Keratinocyte (primary cell): ENCODE results near the gene GRM7. TPM values are rescaled to one million over a fixed set of nuclear protein-coding genes. Genes with fewer than 3 reads are reported as not detected.
A peak's percentile ranks its signal among the peaks of the same experiment; 100 is the strongest.

Experiments
- DNase-seq: peaks from one replicate; pipeline ENCODE4 v3.0.0-alpha.2; 2011; ENCODE audit warnings: low read depth, missing footprints, low spot score
- FAIRE-seq: peaks from 2 replicates; lab custom pipeline; 2011; peaks lifted over from hg19 to GRCh38; lab: Jason Lieb, UNC
- H2AFZ ChIP-seq: 2 replicates; pipeline ENCODE4 v1.6.0; 2012; ENCODE audit warnings: low read length, control low read depth, inconsistent platforms; ENCODE audit not compliant: control insufficient read depth
- H3K27ac ChIP-seq: 2 replicates; pipeline ENCODE4 v1.5.1; 2011; ENCODE audit warnings: low read length; ENCODE audit not compliant: control insufficient read depth, insufficient read depth
- H3K27me3 ChIP-seq: 3 replicates; pipeline ENCODE4 v1.6.0; 2011; ENCODE audit warnings: low read length; ENCODE audit not compliant: control insufficient read depth, insufficient read depth; ENCODE audit errors: extremely low read depth
- H3K36me3 ChIP-seq, 2 experiments: 2 replicates in 1 of 2; 3 replicates in 1 of 2; pipeline ENCODE4 v1.5.1; 2011; ENCODE audit warnings: low read length in 2 of 2, mild to moderate bottlenecking in 1 of 2; ENCODE audit not compliant: control insufficient read depth in 2 of 2, insufficient read depth in 2 of 2; ENCODE audit errors: extremely low read depth in 1 of 2
- H3K4me1 ChIP-seq: 3 replicates; pipeline ENCODE4 v1.5.1; 2011; ENCODE audit warnings: low read length; ENCODE audit not compliant: control insufficient read depth, insufficient read depth; ENCODE audit errors: extremely low read depth
- H3K4me2 ChIP-seq: 3 replicates; pipeline ENCODE4 v1.6.0; 2011; ENCODE audit warnings: low read depth, low read length; ENCODE audit not compliant: control insufficient read depth, insufficient read depth; ENCODE audit errors: extremely low read depth
- H3K4me3 ChIP-seq, 3 experiments: fragments of 200-600 bp in 1 of 3; sonication (generic) in 1 of 3; 2 replicates in 2 of 3; 3 replicates in 1 of 3; pipeline ENCODE4 v1.5.1; 2011 to 2016; ENCODE audit warnings: low read length in 3 of 3, mild to moderate bottlenecking in 3 of 3, control low read depth in 2 of 3, inconsistent platforms in 1 of 3, low read depth in 1 of 3, mixed read lengths in 1 of 3, mixed run types in 1 of 3, moderate library complexity in 1 of 3; ENCODE audit not compliant: control insufficient read depth in 2 of 3, insufficient read depth in 2 of 3; ENCODE audit errors: extremely low read depth in 1 of 3
- H3K79me2 ChIP-seq: 2 replicates; pipeline ENCODE4 v1.6.0; 2012; ENCODE audit warnings: low read length; ENCODE audit not compliant: control insufficient read depth, insufficient read depth
- H3K9ac ChIP-seq: 3 replicates; pipeline ENCODE4 v1.6.0; 2011; ENCODE audit warnings: low read length; ENCODE audit not compliant: control insufficient read depth, insufficient read depth; ENCODE audit errors: extremely low read depth
- H3K9me1 ChIP-seq: 3 replicates; pipeline ENCODE4 v1.6.0; 2011; ENCODE audit warnings: low read length; ENCODE audit not compliant: control insufficient read depth, insufficient read depth; ENCODE audit errors: extremely low read depth
- H3K9me3 ChIP-seq: 2 replicates; pipeline ENCODE4 v1.5.1; 2012; ENCODE audit warnings: low read depth, low read length; ENCODE audit not compliant: control insufficient read depth
- H4K20me1 ChIP-seq: 3 replicates; pipeline ENCODE4 v1.6.0; 2011; ENCODE audit warnings: low read length; ENCODE audit not compliant: control insufficient read depth, insufficient read depth; ENCODE audit errors: extremely low read depth
- EZH2 ChIP-seq: IDR thresholded peaks from one replicate; pipeline ENCODE4 v1.6.1; 2012; ENCODE audit warnings: inconsistent platforms, mild to moderate bottlenecking, low read length, moderate library complexity
- dilution Hi-C: fragments of 300-500 bp; cut with MboI; formaldehyde crosslinking; loops from one replicate; pipeline ENCODE4 v1.7.0; 2020; ENCODE audit warnings: low sequenced_read_pairs; ENCODE audit not compliant: extremely low pct_ligation_motif_present
- polyA plus RNA-seq, 5 experiments: library from polyadenylated mRNA; depleted of rRNA in 3 of 5; stranded (reverse) in 3 of 5; stranded (forward) in 1 of 5; unstranded in 1 of 5; fragments of >200 nt; gene quantifications; 1 replicate in 1 of 5; 2 replicates in 3 of 5; 3 replicates in 1 of 5; pipeline versions ENCODE4 v1.2.1 to v1.2.3, GENCODE V29; 2011 to 2012; ENCODE audit warnings: missing spikeins in 2 of 5, low read depth in 1 of 5, low replicate concordance in 1 of 5
- TF ChIP-seq, protein P1 (sequence below), 3 experiments: IDR thresholded peaks in 1 of 3; conservative IDR thresholded peaks in 1 of 3; optimal IDR thresholded peaks in 1 of 3; 2 replicates in 2 of 3; 3 replicates in 1 of 3; pipeline versions ENCODE3 to v1.5.1; 2011; ENCODE audit warnings: low read length in 3 of 3, mild to moderate bottlenecking in 3 of 3, moderate library complexity in 2 of 3, control low read depth in 1 of 3, inconsistent platforms in 1 of 3; ENCODE audit not compliant: insufficient read depth in 2 of 3; ENCODE audit errors: extremely low read depth in 1 of 3

The GRM7 gene
- polyA plus RNA-seq, 1 donor (not counting 4 experiments of a cell fraction or from before 2014, with no cell fraction given) = not detected

DNA sequence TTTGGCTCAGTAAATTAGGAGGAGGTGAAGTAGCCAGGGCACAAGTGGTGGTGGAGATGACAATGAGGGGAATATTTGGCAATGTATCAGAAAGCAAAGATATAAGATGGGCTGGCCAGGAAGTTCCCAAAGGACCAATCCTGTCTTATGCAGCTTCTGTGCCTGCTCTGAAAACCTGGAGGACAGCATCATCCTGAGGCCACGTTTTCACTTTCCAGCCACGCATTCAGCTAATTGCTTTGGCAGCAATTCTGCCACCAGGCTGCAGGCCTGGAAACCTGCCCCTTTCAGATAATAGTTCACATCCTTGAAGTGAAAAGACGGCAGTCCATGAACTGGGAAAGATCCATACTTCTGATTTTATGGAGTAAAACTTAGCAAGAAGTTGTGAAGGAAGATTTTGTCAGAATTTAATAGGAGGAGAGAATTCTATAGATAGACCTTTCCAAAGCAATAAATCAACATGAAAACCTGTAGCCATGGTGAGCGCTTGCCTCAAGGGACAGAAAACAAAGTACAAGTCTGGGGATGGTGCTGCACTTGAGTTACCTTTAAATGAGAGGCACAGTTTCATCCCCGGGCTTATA, 682.5 kb downstream of the GRM7 start:
- no peak overlapping the region for H3K4me3 ChIP-seq
- H3K4me2 ChIP-seq = no peak overlapping the region
- no peaks in the 10 kb centered on the region for H3K4me1 ChIP-seq
- no peaks in the 10 kb centered on the region for H3K36me3 ChIP-seq
- H3K79me2 ChIP-seq = no peaks in the 10 kb centered on the region
- H3K9me3 ChIP-seq = no peaks in the 10 kb centered on the region
- H3K27me3 ChIP-seq = no peaks in the 10 kb centered on the region
- H2AFZ ChIP-seq = no peak overlapping the region
- TF ChIP-seq, protein P1, sequence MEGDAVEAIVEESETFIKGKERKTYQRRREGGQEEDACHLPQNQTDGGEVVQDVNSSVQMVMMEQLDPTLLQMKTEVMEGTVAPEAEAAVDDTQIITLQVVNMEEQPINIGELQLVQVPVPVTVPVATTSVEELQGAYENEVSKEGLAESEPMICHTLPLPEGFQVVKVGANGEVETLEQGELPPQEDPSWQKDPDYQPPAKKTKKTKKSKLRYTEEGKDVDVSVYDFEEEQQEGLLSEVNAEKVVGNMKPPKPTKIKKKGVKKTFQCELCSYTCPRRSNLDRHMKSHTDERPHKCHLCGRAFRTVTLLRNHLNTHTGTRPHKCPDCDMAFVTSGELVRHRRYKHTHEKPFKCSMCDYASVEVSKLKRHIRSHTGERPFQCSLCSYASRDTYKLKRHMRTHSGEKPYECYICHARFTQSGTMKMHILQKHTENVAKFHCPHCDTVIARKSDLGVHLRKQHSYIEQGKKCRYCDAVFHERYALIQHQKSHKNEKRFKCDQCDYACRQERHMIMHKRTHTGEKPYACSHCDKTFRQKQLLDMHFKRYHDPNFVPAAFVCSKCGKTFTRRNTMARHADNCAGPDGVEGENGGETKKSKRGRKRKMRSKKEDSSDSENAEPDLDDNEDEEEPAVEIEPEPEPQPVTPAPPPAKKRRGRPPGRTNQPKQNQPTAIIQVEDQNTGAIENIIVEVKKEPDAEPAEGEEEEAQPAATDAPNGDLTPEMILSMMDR (optimal IDR thresholded peaks at IDR 0.05 in 1 of 3, IDR thresholded peaks at IDR 0.05 in 1 of 3, conservative IDR thresholded peaks at IDR 0.05 in 1 of 3; ENCODE audit: extremely low read depth in 1 of 3, insufficient read depth in 2 of 3, low read length in 3 of 3) = peak in 2 of 3 experiments; percentile 10 to 40
- TF ChIP-seq EZH2 = no peak
- no peak overlapping the region for H3K27ac ChIP-seq
- no peaks in the 10 kb centered on the region for H4K20me1 ChIP-seq
- FAIRE-seq = no peak
- no peak for DNase-seq
- no peak overlapping the region for H3K9ac ChIP-seq
- H3K9me1 ChIP-seq = no peaks in the 10 kb centered on the region
- dilution Hi-C loops = no loop called here

DNA sequence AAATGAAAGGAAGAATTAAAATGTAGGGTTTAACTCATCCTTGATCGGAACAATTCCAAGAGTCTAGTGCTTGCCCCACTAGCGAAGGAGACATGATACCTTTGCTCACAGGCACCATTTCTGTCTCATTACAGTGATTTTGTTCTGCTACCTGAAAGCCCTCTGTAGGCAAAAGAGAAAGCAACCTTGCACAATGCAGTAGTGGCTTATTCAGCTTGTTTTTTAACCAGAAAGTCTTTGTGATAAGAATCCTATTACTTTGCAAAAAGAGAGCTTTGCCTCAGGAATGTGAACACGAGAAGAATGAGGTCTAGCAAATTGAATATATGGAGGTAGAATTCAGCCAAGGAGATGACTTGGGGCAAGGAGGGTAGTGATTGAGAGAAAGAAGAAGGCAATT, 684.4 kb downstream of the GRM7 start:
- H3K9me3 ChIP-seq = no peaks in the 10 kb centered on the region
- no peaks in the 10 kb centered on the region for H3K36me3 ChIP-seq
- dilution Hi-C loops = no loop called here
- TF ChIP-seq, protein P1 (optimal IDR thresholded peaks at IDR 0.05 in 1 of 3, IDR thresholded peaks at IDR 0.05 in 1 of 3, conservative IDR thresholded peaks at IDR 0.05 in 1 of 3; ENCODE audit: extremely low read depth in 1 of 3, insufficient read depth in 2 of 3, low read length in 3 of 3) = no peak
- TF ChIP-seq EZH2 = no peak
- H2AFZ ChIP-seq = no peak overlapping the region
- no peak for FAIRE-seq
- DNase-seq = no peak
- no peaks in the 10 kb centered on the region for H4K20me1 ChIP-seq
- no peak overlapping the region for H3K9ac ChIP-seq
- H3K9me1 ChIP-seq = no peaks in the 10 kb centered on the region
- H3K27ac ChIP-seq = no peak overlapping the region
- no peak overlapping the region for H3K4me2 ChIP-seq
- no peaks in the 10 kb centered on the region for H3K27me3 ChIP-seq
- H3K79me2 ChIP-seq = no peaks in the 10 kb centered on the region
- H3K4me3 ChIP-seq = no peak overlapping the region
- no peaks in the 10 kb centered on the region for H3K4me1 ChIP-seq
